ENCODE data around the gene DNLZ. TPM values are rescaled to one million over a fixed set of nuclear protein-coding genes. Genes with fewer than 3 reads are reported as not detected.

Gene DNLZ
- total and polyA plus RNA-seq, 9 of the 15 experiments (the other 6 are each of a cell fraction or from before 2014, with no cell fraction given) = 0.17 to 44.6 (median 3.4) TPM

GRCh38 chr9:136343884-136344269 is 19.7 kb downstream of the DNLZ start:
- no TSS peak for BruUV-seq (replicated peaks)
- Histone ChIP-seq H3K27me3 (ENCODE audit: control insufficient read depth in 2 of 2, insufficient read depth in 2 of 2, low read length in 2 of 2) (no peaks in the 10 kb centered on the region), H3K79me2 (ENCODE audit: control insufficient read depth, insufficient read depth, low read length) (no peaks in the 10 kb centered on the region), H3K4me1 (replicated peaks in 1 of 2; ENCODE audit: control insufficient read depth in 2 of 2, insufficient read depth in 2 of 2, low read length in 2 of 2) (peaks cover 19 to 97% of the 10 kb centered on the region in 2 experiments), H3K4me3 (no peak overlapping the region), H3K36me3 (ENCODE audit: control insufficient read depth, insufficient read depth, low read length) (peaks cover 7% of the 10 kb centered on the region; the same call in 1 of the 3 replicates), H2AFZ (ENCODE audit: low read depth, low read length) (no peak overlapping the region), H3K9ac (ENCODE audit: insufficient read depth in 1 of 2, low read depth in 2 of 2, low read length in 2 of 2) (peak overlapping the region in 1 of 2 experiments; percentile 91; a peak in 2 of 4 replicates), H3K27ac (ENCODE audit: extremely low read depth, low read depth, low read length) (no peak overlapping the region), H3K9me3 (replicated peaks; ENCODE audit: control insufficient read depth, insufficient read depth, low read depth, low read length) (no peaks in the 10 kb centered on the region), H3K9me1 (ENCODE audit: control insufficient read depth, insufficient read depth, low read length) (peaks cover 6% of the 10 kb centered on the region), H4K20me1 (replicated peaks; ENCODE audit: control insufficient read depth, insufficient read depth, low read length) (no peaks in the 10 kb centered on the region), H3K4me2 (ENCODE audit: insufficient read depth, low read length) (no peak overlapping the region)
- intact Hi-C loops (cut with micrococcal nuclease) (no loop called here), in situ Hi-C loops (cut with MboI) (loop anchor here (25.0 kb wide), 1 partner anchor 293 kb away; no protein-coding TSS in a partner anchor)
- ATAC-seq = no peak
- ChIA-PET POLR2A (no interaction called here), CTCF (ENCODE audit: low intra/inter-chr PET ratio) (no interaction called here)
- DNase-seq (ENCODE audit: extremely low read depth in 1 of 4, low spot score in 3 of 4) = no peak
- TF ChIP-seq ZBTB33 (CRISPR knock-in tag; IDR thresholded peaks at IDR 0.05) (0 out of 2 replicates have a peak, but pooled peaks have one; percentile 63), PML (IDR thresholded peaks at IDR 0.05; ENCODE audit: low read length) (no peak), TGIF2 (CRISPR knock-in tag; IDR thresholded peaks at IDR 0.05) (no peak), SRF (CRISPR knock-in tag; IDR thresholded peaks at IDR 0.05) (no peak), POLR2G (IDR thresholded peaks at IDR 0.05; ENCODE audit: low read depth, low read length) (peak; percentile 37; the same call in 1 of the 2 replicates), EGR1 (conservative IDR thresholded peaks at IDR 0.05) (no peak)
- 78% methylated on average over 10 of the region's 24 CpGs for WGBS (ENCODE audit: insufficient coverage, low coverage, missing lambda C conversion rate)
- FAIRE-seq = no peak

Measured in K562 (cell line).